IMR-90 (cell line): ENCODE data around the gene TEPSIN. TPM values are rescaled to one million over a fixed set of nuclear protein-coding genes. Genes with fewer than 3 reads are reported as not detected.

Experiments used
- ATAC-seq: fragments of 200-7000 bp; cut with Tn5 transposase; 2 replicates; pipeline ENCODE4 v1.9.1; 2020; ENCODE audit warnings: low read depth, mild to moderate bottlenecking, moderate library complexity
- BruUV-seq: library from RNA; stranded (reverse); fragments of 400-500 nt; replicated peaks from 2 replicates; lab custom pipeline; 2021; lab: Mats Ljungman, UMichigan
- CTCF ChIA-PET: fragments of 300-600 bp; formaldehyde crosslinking; extraction: SDS; loops from one replicate; lab custom pipeline; 2021; ENCODE audit warnings: antibody characterized with exemption; lab: Yijun Ruan, JAX
- POLR2A ChIA-PET: fragments of 300-600 bp; sonication (Branson Sonifier 250); formaldehyde crosslinking; loops from one replicate; lab custom pipeline; 2022; ENCODE audit warnings: antibody characterized with exemption; ENCODE audit not compliant: unreplicated experiment; lab: Charles Lee
- DNase-seq: peaks from one replicate; pipeline ENCODE4 v3.0.0; 2013
- H2AFZ ChIP-seq: replicated peaks from 2 replicates; pipeline ENCODE3; 2013; ENCODE audit warnings: low read length, mild to moderate bottlenecking; ENCODE audit not compliant: poor library complexity
- H2AK5ac ChIP-seq: 2 replicates; pipeline ENCODE4 v1.6.1; 2013; ENCODE audit warnings: low read depth, low read length, inconsistent platforms
- H2AK9ac ChIP-seq: replicated peaks from 2 replicates; pipeline ENCODE3; 2013; ENCODE audit warnings: mild to moderate bottlenecking, low read depth, low read length, moderate library complexity; ENCODE audit not compliant: poor library complexity
- H2BK120ac ChIP-seq: 2 replicates; pipeline ENCODE4 v1.6.1; 2013; ENCODE audit warnings: low read depth, low read length, inconsistent platforms
- H2BK15ac ChIP-seq: 3 replicates; pipeline ENCODE4 v1.6.1; 2013; ENCODE audit warnings: low read depth, low read length, inconsistent platforms
- H2BK20ac ChIP-seq: 2 replicates; pipeline ENCODE4 v1.6.1; 2013; ENCODE audit warnings: low read depth, mild to moderate bottlenecking, inconsistent platforms, low read length, moderate library complexity
- H2BK5ac ChIP-seq: 2 replicates; pipeline ENCODE4 v1.6.1; 2013; ENCODE audit warnings: mild to moderate bottlenecking, low read depth, low read length, inconsistent platforms; ENCODE audit not compliant: poor library complexity, severe bottlenecking
- H3K14ac ChIP-seq: replicated peaks from 2 replicates; pipeline ENCODE4 v1.6.1; 2013; ENCODE audit warnings: low read depth, low read length, inconsistent platforms
- H3K18ac ChIP-seq: 2 replicates; pipeline ENCODE4 v1.6.1; 2013; ENCODE audit warnings: low read depth, low read length, control low read depth
- H3K23ac ChIP-seq: 2 replicates; pipeline ENCODE4 v1.6.1; 2013; ENCODE audit warnings: low read depth, low read length, inconsistent platforms
- H3K27ac ChIP-seq: 2 replicates; pipeline ENCODE4 v1.5.1; 2013; ENCODE audit warnings: mild to moderate bottlenecking, control low read depth, low read length; ENCODE audit not compliant: insufficient read depth
- H3K27me3 ChIP-seq: 2 replicates; pipeline ENCODE4 v1.6.1; 2013; ENCODE audit warnings: low read length; ENCODE audit not compliant: control insufficient read depth, insufficient read depth
- H3K36me3 ChIP-seq: 2 replicates; pipeline ENCODE4 v1.6.1; 2013; ENCODE audit warnings: low read length, mixed read lengths; ENCODE audit not compliant: control insufficient read depth, insufficient read depth
- H3K4ac ChIP-seq: 2 replicates; pipeline ENCODE4 v1.6.1; 2013; ENCODE audit warnings: low read depth, low read length, inconsistent platforms
- H3K4me1 ChIP-seq: 2 replicates; pipeline ENCODE4 v1.6.1; 2013; ENCODE audit warnings: low read length, mixed read lengths; ENCODE audit not compliant: control insufficient read depth, insufficient read depth
- H3K4me2 ChIP-seq: 2 replicates; pipeline ENCODE4 v1.6.1; 2013; ENCODE audit warnings: low read depth, mild to moderate bottlenecking, control low read depth, low read length, moderate library complexity
- H3K4me3 ChIP-seq: 2 replicates; pipeline ENCODE4 v1.5.1; 2013; ENCODE audit warnings: low read depth, mild to moderate bottlenecking, control low read depth, low read length, moderate library complexity; ENCODE audit not compliant: insufficient read depth
- H3K56ac ChIP-seq: 2 replicates; pipeline ENCODE4 v1.6.1; 2013; ENCODE audit warnings: low read length, inconsistent platforms; ENCODE audit not compliant: insufficient read depth; ENCODE audit errors: extremely low read depth
- H3K79me1 ChIP-seq, 2 experiments: 2 replicates each; pipeline ENCODE4 v1.6.1; 2013; ENCODE audit warnings: low read length in 2 of 2, inconsistent platforms in 1 of 2, low read depth in 1 of 2
- H3K9ac ChIP-seq: 2 replicates; pipeline ENCODE4 v1.6.1; 2013; ENCODE audit warnings: low read depth, low read length, control low read depth
- H3K9me1 ChIP-seq: 2 replicates; pipeline ENCODE4 v1.6.1; 2013; ENCODE audit warnings: low read length, inconsistent platforms; ENCODE audit not compliant: insufficient read depth
- H3K9me3 ChIP-seq: 2 replicates; pipeline ENCODE4 v1.6.1; 2013; ENCODE audit warnings: low read length; ENCODE audit not compliant: control insufficient read depth, insufficient read depth
- H4K20me1 ChIP-seq: 2 replicates; pipeline ENCODE4 v1.6.1; 2013; ENCODE audit warnings: low read length, inconsistent platforms; ENCODE audit not compliant: insufficient read depth
- H4K5ac ChIP-seq: 2 replicates; pipeline ENCODE4 v1.6.1; 2013; ENCODE audit warnings: mild to moderate bottlenecking, low read depth, low read length, control low read depth
- H4K8ac ChIP-seq, 2 experiments: 2 replicates each; pipeline ENCODE4 v1.6.1; 2013; ENCODE audit warnings: low read depth in 2 of 2, low read length in 2 of 2, control low read depth in 1 of 2, inconsistent platforms in 1 of 2
- H4K91ac ChIP-seq: 2 replicates; pipeline ENCODE4 v1.6.1; 2013; ENCODE audit warnings: low read depth, low read length, inconsistent platforms; ENCODE audit not compliant: insufficient read depth
- BHLHE40 ChIP-seq: fragments of 150-350 bp; IDR thresholded peaks from 2 replicates; pipeline ENCODE4 v1.6.1; 2016; ENCODE audit warnings: mild to moderate bottlenecking, low read depth, low read length
- FOS ChIP-seq: fragments of 150-350 bp; IDR thresholded peaks from 2 replicates; pipeline ENCODE4 v1.6.1; 2016; ENCODE audit warnings: low read depth, low read length
- MAZ ChIP-seq: IDR thresholded peaks from 2 replicates; pipeline ENCODE4 v1.6.1; 2012; ENCODE audit warnings: low read depth, mild to moderate bottlenecking, low read length, improper control_type of control experiment, moderate library complexity, borderline replicate concordance
- MXI1 ChIP-seq: IDR thresholded peaks from 2 replicates; pipeline ENCODE4 v1.6.1; 2012; ENCODE audit warnings: low read depth, mild to moderate bottlenecking, low read length, moderate library complexity, borderline replicate concordance
- RAD21 ChIP-seq: IDR thresholded peaks from 2 replicates; pipeline ENCODE4 v1.6.1; 2012; ENCODE audit warnings: low read length, improper control_type of control experiment
- RCOR1 ChIP-seq: IDR thresholded peaks from 2 replicates; pipeline ENCODE4 v1.6.1; 2012; ENCODE audit warnings: mild to moderate bottlenecking, low read length, improper control_type of control experiment; ENCODE audit not compliant: insufficient replicate concordance
- RFX5 ChIP-seq: IDR thresholded peaks from 2 replicates; pipeline ENCODE4 v1.8.0; 2012; ENCODE audit warnings: low read depth, mild to moderate bottlenecking, low read length, moderate library complexity
- SMC3 ChIP-seq: fragments of 150-350 bp; IDR thresholded peaks from 2 replicates; pipeline ENCODE4 v1.6.1; 2016; ENCODE audit warnings: low read depth, mild to moderate bottlenecking, antibody characterized with exemption, low read length, moderate library complexity
- WGBS, 2 experiments: methylation state at CpG; one replicate each; pipeline versions ENCODE4 v1.1.5 to v1.1.7; 2013; ENCODE audit warnings: missing lambda C conversion rate in 2 of 2; ENCODE audit not compliant: insufficient read length in 1 of 2; ENCODE audit errors: extremely low coverage in 2 of 2; 5-methylcytosine and 5-hydroxymethylcytosine counted together
- dilution Hi-C: fragments of 300-500 bp; cut with HindIII; formaldehyde crosslinking; loops from one replicate; pipeline ENCODE4 v1.14.3; 2018; ENCODE audit warnings: low sequenced_read_pairs; ENCODE audit not compliant: unreplicated experiment
- in situ Hi-C: fragments of 300-500 bp; cut with MboI; formaldehyde crosslinking; loops from 3 replicates; pipeline ENCODE4 v1.14.3; 2019; ENCODE audit warnings: low sequenced_read_pairs, inconsistent platforms, mixed read lengths
- intact Hi-C: fragments of 100-400 bp; cut with micrococcal nuclease; formaldehyde crosslinking; loops from 2 replicates; pipeline ENCODE4 v1.10.0; 2022
- polyA plus RNA-seq, 3 experiments: library from polyadenylated mRNA; depleted of rRNA; stranded (reverse); fragments of >200 nt; gene quantifications; 2 replicates each; pipeline ENCODE4 v1.2.3, GENCODE V29; 2012; ENCODE audit warnings: low replicate concordance in 1 of 3
- total RNA-seq: library from RNA; depleted of rRNA; stranded (reverse); fragments of >200 nt; gene quantifications from 2 replicates; pipeline ENCODE4 v1.2.3, GENCODE V29; 2012
- TF ChIP-seq, protein P1 (sequence below): fragments of 150-350 bp; IDR thresholded peaks from 2 replicates; pipeline ENCODE4 v1.6.1; 2016; ENCODE audit warnings: low read depth, mild to moderate bottlenecking, low read length, moderate library complexity, borderline replicate concordance
- TF ChIP-seq, protein P2 (sequence below): conservative IDR thresholded peaks from 2 replicates; pipeline ENCODE4 v1.5.1; 2012; ENCODE audit warnings: mild to moderate bottlenecking, low read depth, low read length, improper control_type of control experiment

Gene TEPSIN
- total and polyA plus RNA-seq, 2 of the 4 experiments (the other 2 are of a cell fraction), result 3.2 to 28.1 TPM

DNA sequence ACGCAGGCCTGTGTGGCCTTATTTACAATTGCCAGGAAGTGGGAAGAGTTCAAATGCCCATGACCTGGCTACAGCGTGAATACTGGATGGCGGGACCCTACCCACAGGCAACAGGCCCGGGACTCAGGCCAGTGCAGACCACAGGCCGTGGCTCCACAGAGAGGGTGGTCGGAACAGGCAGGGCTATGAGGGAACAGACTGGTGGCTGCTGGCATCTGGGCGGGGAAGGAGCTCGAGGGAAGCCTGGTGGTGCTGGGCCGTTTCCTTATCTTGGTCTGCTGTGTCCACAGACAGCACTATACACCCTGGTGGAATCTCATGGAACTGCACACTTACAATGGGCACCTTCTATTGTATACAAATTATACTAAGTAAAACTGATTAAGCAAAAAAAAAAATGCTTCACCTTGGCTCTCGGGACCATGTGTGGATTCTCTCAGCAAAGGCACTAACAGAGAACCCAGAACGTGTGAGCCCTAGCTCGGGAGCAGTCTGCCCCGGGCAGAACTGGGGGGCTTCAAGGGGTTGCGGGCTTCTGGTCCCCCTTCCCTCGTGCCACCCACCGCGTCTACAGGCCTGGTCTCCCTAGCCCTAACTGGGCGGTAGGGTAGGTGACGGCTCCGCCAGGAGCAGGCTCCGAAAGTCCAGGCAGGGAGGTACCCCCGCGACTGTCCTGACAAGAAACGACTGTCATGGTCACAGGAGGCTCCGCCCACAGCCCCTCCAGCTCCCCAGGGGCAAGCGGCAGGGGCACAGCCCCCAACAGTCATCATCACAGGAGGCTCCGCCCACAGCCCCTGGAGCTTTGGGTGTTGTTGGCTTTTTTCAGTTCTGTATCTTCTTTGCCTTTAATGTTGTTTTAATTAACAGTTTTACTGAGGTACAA, 37.9 kb downstream of the TEPSIN start (continued):
- TF ChIP-seq BHLHE40 (no peak), FOS (no peak)

DNA sequence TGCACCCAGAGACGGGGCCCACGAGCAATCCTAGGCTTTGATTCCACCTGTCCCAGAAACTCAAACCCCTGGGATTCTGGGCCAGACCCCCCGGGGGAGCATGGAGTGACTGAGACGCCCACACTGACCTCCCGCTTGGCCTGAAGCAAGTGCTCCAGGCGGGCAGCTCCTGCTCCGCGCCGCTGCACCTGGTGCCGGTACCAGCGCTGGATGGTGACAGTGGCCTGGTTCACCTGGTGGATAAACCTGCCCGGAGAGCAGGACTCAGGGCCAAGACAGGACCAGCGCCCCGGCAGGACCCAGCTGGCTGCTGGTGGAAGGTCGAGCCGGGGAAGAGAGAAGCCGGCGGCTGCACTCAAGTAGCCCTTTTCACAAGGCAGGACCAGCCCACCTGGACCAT, 38.7 kb downstream of the TEPSIN start:
- no peak overlapping the region for H4K91ac ChIP-seq

More for the DNA sequence above, 38.7 kb downstream of the TEPSIN start:
- H3K36me3 ChIP-seq, result peaks cover 8% of the 10 kb centered on the region
- no peak overlapping the region for H3K4ac ChIP-seq
- no peak overlapping the region for H2AK9ac ChIP-seq
- H3K9me3 ChIP-seq, result no peaks in the 10 kb centered on the region
- H3K9me1 ChIP-seq, result no peaks in the 10 kb centered on the region
- no peak overlapping the region for H2BK20ac ChIP-seq
- no peak overlapping the region for H2BK5ac ChIP-seq
- H4K20me1 ChIP-seq, result peaks cover 5% of the 10 kb centered on the region; the same call in 1 of the 2 replicates
- no TSS peak for BruUV-seq
- no peak overlapping the region for H3K56ac ChIP-seq
- no peak overlapping the region for H3K9ac ChIP-seq
- WGBS, 2 experiments, result 95% methylated on average over 9 of the region's 18 CpGs; no CpG with 5 or more reads in 1 of the 2 experiments
- POLR2A ChIA-PET, result no interaction called here
- no peak overlapping the region for H2AFZ ChIP-seq
- ATAC-seq, result no peak
- dilution Hi-C loops (no loop called here), intact Hi-C loops (loop anchor here (1.0 kb wide), 1 partner anchor 58 kb away; no protein-coding TSS in a partner anchor), in situ Hi-C loops (no loop called here)
- H3K18ac ChIP-seq, result no peak overlapping the region
- TF ChIP-seq, protein P1, sequence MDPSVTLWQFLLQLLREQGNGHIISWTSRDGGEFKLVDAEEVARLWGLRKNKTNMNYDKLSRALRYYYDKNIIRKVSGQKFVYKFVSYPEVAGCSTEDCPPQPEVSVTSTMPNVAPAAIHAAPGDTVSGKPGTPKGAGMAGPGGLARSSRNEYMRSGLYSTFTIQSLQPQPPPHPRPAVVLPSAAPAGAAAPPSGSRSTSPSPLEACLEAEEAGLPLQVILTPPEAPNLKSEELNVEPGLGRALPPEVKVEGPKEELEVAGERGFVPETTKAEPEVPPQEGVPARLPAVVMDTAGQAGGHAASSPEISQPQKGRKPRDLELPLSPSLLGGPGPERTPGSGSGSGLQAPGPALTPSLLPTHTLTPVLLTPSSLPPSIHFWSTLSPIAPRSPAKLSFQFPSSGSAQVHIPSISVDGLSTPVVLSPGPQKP, result no peak
- no peak for TF ChIP-seq RAD21
- no peak for TF ChIP-seq RCOR1
- TF ChIP-seq SMC3, result no peak
- no peak for TF ChIP-seq FOS
- TF ChIP-seq, protein P2, sequence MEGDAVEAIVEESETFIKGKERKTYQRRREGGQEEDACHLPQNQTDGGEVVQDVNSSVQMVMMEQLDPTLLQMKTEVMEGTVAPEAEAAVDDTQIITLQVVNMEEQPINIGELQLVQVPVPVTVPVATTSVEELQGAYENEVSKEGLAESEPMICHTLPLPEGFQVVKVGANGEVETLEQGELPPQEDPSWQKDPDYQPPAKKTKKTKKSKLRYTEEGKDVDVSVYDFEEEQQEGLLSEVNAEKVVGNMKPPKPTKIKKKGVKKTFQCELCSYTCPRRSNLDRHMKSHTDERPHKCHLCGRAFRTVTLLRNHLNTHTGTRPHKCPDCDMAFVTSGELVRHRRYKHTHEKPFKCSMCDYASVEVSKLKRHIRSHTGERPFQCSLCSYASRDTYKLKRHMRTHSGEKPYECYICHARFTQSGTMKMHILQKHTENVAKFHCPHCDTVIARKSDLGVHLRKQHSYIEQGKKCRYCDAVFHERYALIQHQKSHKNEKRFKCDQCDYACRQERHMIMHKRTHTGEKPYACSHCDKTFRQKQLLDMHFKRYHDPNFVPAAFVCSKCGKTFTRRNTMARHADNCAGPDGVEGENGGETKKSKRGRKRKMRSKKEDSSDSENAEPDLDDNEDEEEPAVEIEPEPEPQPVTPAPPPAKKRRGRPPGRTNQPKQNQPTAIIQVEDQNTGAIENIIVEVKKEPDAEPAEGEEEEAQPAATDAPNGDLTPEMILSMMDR, result no peak
- no peak for TF ChIP-seq RFX5
- TF ChIP-seq MAZ, result no peak
- TF ChIP-seq MXI1, result no peak
- no peak for TF ChIP-seq BHLHE40
- H3K27me3 ChIP-seq, result no peaks in the 10 kb centered on the region
- H3K23ac ChIP-seq, result no peak overlapping the region
- no peaks in the 10 kb centered on the region for H3K4me1 ChIP-seq
- H3K79me1 ChIP-seq, result no peaks in the 10 kb centered on the region
- no peak overlapping the region for H2BK120ac ChIP-seq
- H3K4me3 ChIP-seq, result no peak overlapping the region
- no peak overlapping the region for H3K14ac ChIP-seq
- no peak overlapping the region for H3K27ac ChIP-seq
- H4K8ac ChIP-seq, result no peak overlapping the region
- H3K4me2 ChIP-seq, result no peak overlapping the region
- DNase-seq, result no peak
- no peak overlapping the region for H2AK5ac ChIP-seq
- CTCF ChIA-PET, result interaction anchor here (1.0 kb wide), 2 partner anchors 8 to 23 kb away, joined by 3 to 4 read pairs; no protein-coding TSS in a partner anchor
- no peak overlapping the region for H4K5ac ChIP-seq
- H2BK15ac ChIP-seq, result no peak overlapping the region
